A673 (cell line): ENCODE results near the gene SLC5A2. TPM values are rescaled to one million over a fixed set of nuclear protein-coding genes. Genes with fewer than 3 reads are reported as not detected.

ENCODE experiments used
- BruUV-seq: library from RNA; stranded (reverse); fragments of 400-500 nt; replicated peaks from 2 replicates; lab custom pipeline; 2021; lab: Mats Ljungman, UMichigan
- CTCF ChIA-PET: fragments of 300-600 bp; sonication (Branson Sonifier 250); formaldehyde crosslinking; loops from one replicate; lab custom pipeline; 2022; ENCODE audit warnings: antibody characterized with exemption; lab: Charles Lee
- POLR2A ChIA-PET: fragments of 300-600 bp; sonication (Branson Sonifier 250); formaldehyde crosslinking; loops from one replicate; lab custom pipeline; 2022; ENCODE audit warnings: antibody characterized with exemption; ENCODE audit not compliant: low non-redundant PET; lab: Charles Lee
- DNase-seq: peaks from one replicate; pipeline ENCODE4 v3.0.0-alpha.2; 2015; ENCODE audit warnings: low spot score
- H3K27ac ChIP-seq: fragments of 200-600 bp; sonication (generic); 2 replicates; pipeline ENCODE4 v1.5.1; 2016; ENCODE audit warnings: mixed run types, low read depth, mild to moderate bottlenecking, mixed read lengths, antibody characterized with exemption, low read length; ENCODE audit not compliant: poor library complexity, severe bottlenecking
- H3K27me3 ChIP-seq: fragments of 200-600 bp; sonication (generic); replicated peaks from 2 replicates; pipeline ENCODE4 v1.6.1; 2017; ENCODE audit warnings: mixed run types, low read depth, mild to moderate bottlenecking, mixed read lengths, antibody characterized with exemption, low read length; ENCODE audit not compliant: insufficient read depth, poor library complexity
- H3K36me3 ChIP-seq: fragments of 200-600 bp; sonication (generic); 2 replicates; pipeline ENCODE4 v1.6.1; 2016; ENCODE audit warnings: mixed run types, mild to moderate bottlenecking, mixed read lengths, antibody characterized with exemption, low read length; ENCODE audit not compliant: insufficient read depth, poor library complexity, severe bottlenecking
- H3K4me1 ChIP-seq: fragments of 200-600 bp; sonication (generic); 2 replicates; pipeline ENCODE4 v1.6.1; 2017; ENCODE audit warnings: mixed run types, mild to moderate bottlenecking, mixed read lengths, antibody characterized with exemption, low read length; ENCODE audit not compliant: insufficient read depth, poor library complexity, severe bottlenecking
- H3K4me3 ChIP-seq: fragments of 200-600 bp; sonication (generic); 2 replicates; pipeline ENCODE4 v1.5.1; 2016; ENCODE audit warnings: low read depth, mixed run types, mild to moderate bottlenecking, mixed read lengths, low read length; ENCODE audit not compliant: poor library complexity, severe bottlenecking
- H3K9me3 ChIP-seq: fragments of 200-600 bp; sonication (generic); 2 replicates; pipeline ENCODE4 v1.6.1; 2016; ENCODE audit warnings: mixed run types, low read depth, mild to moderate bottlenecking, mixed read lengths, antibody characterized with exemption, low read length; ENCODE audit not compliant: poor library complexity, severe bottlenecking
- EZH2 ChIP-seq: fragments of 200-600 bp; sonication (generic); IDR thresholded peaks from 2 replicates; pipeline ENCODE4 v1.6.1; 2017; ENCODE audit warnings: borderline replicate concordance, low read depth, mild to moderate bottlenecking, mixed read lengths, antibody characterized with exemption, low read length; ENCODE audit not compliant: poor library complexity, severe bottlenecking
- intact Hi-C: fragments of 100-400 bp; cut with micrococcal nuclease; formaldehyde crosslinking; loops from one replicate; pipeline ENCODE4 v1.10.0; 2022; ENCODE audit not compliant: unreplicated experiment
- total RNA-seq: library from RNA; stranded (reverse); gene quantifications from 2 replicates; pipeline ENCODE4 v1.2.3, GENCODE V29; 2021
- TF ChIP-seq, protein P1 (sequence below): fragments of 300-800, 200-600 bp; sonication (generic); conservative IDR thresholded peaks from 2 replicates; pipeline ENCODE4 v1.5.1; 2017; ENCODE audit warnings: low read depth, mild to moderate bottlenecking, antibody characterized with exemption, low read length, moderate library complexity, mixed read lengths

SLC5A2 gene
- total RNA-seq, 1 experiment from 2014 or later = not detected

- Histone ChIP-seq H3K4me3 (no peak overlapping the region), H3K36me3 (no peaks in the 10 kb centered on the region), H3K4me1 (peaks cover 3% of the 10 kb centered on the region), H3K9me3 (no peaks in the 10 kb centered on the region), H3K27ac (no peak overlapping the region), H3K27me3 (peaks cover 10% of the 10 kb centered on the region)
- ChIA-PET POLR2A (no interaction called here), CTCF (no interaction called here)
- intact Hi-C loops = loop anchor here (10.0 kb wide), 1 partner anchor 352 kb away; no protein-coding TSS in a partner anchor
- BruUV-seq = no TSS peak
- DNase-seq = no peak
- no peak for TF ChIP-seq EZH2
- TF ChIP-seq, protein P1, sequence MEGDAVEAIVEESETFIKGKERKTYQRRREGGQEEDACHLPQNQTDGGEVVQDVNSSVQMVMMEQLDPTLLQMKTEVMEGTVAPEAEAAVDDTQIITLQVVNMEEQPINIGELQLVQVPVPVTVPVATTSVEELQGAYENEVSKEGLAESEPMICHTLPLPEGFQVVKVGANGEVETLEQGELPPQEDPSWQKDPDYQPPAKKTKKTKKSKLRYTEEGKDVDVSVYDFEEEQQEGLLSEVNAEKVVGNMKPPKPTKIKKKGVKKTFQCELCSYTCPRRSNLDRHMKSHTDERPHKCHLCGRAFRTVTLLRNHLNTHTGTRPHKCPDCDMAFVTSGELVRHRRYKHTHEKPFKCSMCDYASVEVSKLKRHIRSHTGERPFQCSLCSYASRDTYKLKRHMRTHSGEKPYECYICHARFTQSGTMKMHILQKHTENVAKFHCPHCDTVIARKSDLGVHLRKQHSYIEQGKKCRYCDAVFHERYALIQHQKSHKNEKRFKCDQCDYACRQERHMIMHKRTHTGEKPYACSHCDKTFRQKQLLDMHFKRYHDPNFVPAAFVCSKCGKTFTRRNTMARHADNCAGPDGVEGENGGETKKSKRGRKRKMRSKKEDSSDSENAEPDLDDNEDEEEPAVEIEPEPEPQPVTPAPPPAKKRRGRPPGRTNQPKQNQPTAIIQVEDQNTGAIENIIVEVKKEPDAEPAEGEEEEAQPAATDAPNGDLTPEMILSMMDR = no peak
Measured at GRCh38 chr16:31513126-31513525, 30.2 kb downstream of the SLC5A2 start.

DNA sequence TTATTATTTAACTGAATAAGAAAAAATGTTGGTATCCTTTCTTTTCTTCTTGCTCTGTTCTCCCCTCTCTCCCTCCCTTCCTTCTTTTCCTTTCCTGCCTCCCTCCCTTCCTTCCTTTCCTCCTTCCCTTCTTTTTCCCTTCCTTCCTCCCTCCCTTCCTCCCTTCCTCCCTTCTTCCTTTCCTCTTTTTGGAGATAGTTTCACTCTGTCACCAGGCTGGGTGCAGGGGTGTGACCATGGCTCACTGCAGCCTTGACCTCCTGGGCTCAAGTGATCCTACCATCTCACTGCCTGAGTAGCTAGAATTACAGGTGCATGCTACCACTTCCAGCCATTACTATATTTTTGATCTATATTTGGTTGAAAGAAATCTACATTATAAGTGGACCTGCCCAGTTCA lies 31.0 kb downstream of the SLC5A2 start:
- Histone ChIP-seq H3K4me3 (no peak overlapping the region), H3K36me3 (no peaks in the 10 kb centered on the region), H3K4me1 (peaks cover 3% of the 10 kb centered on the region), H3K9me3 (no peaks in the 10 kb centered on the region), H3K27ac (no peak overlapping the region), H3K27me3 (peaks cover 11% of the 10 kb centered on the region)
- ChIA-PET CTCF (interaction anchor here (0.6 kb wide), 1 partner anchor 199 kb away, joined by 5 read pairs; a partner anchor contains a TSS), POLR2A (no interaction called here)
- intact Hi-C loops = loop anchor here (10.0 kb wide), 1 partner anchor 351 kb away; no protein-coding TSS in a partner anchor
- no TSS peak for BruUV-seq
- TF ChIP-seq, protein P1 = no peak
- TF ChIP-seq EZH2 = no peak
- no peak for DNase-seq

GRCh38 chr16:31517800-31518402 lies 35.0 kb downstream of the SLC5A2 start:
- Histone ChIP-seq H3K27ac (no peak overlapping the region), H3K36me3 (no peaks in the 10 kb centered on the region), H3K4me3 (no peak overlapping the region), H3K4me1 (no peaks in the 10 kb centered on the region), H3K27me3 (peaks cover 12% of the 10 kb centered on the region), H3K9me3 (no peaks in the 10 kb centered on the region)
- intact Hi-C loops = loop anchor here (10.0 kb wide), 1 partner anchor 347 kb away; no protein-coding TSS in a partner anchor
- POLR2A ChIA-PET = no interaction called here
- BruUV-seq = no TSS peak
- TF ChIP-seq EZH2 = no peak
- TF ChIP-seq, protein P1 = no peak
- DNase-seq = no peak
- CTCF ChIA-PET = no interaction called here
